Limb (tissue), 2 donors: ENCODE data around the gene CASP10.
A peak's percentile ranks its signal among the peaks of the same experiment; 100 is the strongest.
"Not testable (repeated sequence)": the region's sequence is repeated elsewhere in the genome, so short reads cannot be mapped to it uniquely, and the experiment has no call there.

ENCODE experiments used
- DNase-seq, 2 donors: peaks; one replicate each; pipeline ENCODE4 v3.0.0-alpha.2; 2016; ENCODE audit errors: extremely low spot score in 2 of 2

Gene CASP10

DNA sequence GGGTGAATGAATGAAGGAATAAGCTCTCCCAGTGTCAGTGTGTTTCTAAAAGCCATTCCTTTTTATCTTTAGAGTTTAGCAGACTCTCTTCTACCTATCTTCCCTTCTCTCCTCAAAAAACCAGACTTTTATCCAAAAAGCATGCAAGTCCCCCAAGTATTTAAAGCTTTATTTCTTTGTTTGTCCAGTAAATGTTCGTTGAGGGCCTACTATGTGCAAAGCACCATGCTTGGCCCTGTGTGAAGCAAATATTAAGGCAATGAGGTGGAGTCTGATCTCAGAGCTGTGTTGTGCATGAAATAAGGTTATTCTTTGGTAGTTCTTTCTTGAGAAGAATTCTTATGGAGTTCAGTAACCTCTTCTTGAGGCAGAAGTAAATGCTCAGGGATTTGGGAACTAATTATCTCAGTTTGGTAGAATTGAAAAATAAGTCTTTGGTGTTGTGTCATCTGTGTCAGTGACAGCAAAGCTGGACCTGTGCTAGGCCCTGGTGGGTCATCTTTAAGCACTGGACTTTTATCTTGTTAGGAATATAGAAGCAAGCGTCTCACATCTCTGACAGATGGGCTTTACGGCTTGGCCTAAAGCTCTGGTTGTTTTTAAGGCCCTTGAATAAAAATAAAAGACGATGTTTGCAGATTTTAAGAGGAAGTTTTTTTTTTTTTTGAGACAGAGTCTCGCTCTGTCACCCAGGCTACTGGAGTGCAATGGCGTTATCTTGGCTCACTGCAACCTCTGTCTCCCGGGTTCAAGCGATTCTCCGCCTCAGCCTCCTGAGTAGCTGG lies 28.1 kb upstream of the CASP10 start:
- DNase-seq = no peak

DNA sequence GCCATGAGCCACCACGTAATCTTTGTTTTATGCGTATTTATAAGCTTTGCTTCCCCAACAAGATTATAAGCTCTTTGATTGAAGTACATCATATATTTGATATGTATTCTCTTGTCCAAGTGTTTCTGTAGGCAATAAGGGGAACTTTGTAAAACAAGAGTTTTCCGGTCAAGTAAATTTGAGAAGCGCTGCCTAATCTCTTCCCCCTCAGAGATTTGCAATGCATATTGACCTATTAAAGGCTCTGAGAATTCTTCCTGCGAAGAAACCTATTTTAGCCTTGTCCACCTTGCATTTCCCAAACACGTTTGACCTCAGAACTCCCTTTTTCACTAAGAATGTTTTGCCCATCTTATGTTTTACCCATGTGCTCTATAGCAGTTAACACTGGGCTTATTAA lies 26.9 kb upstream of the CASP10 start:
- no peak for DNase-seq

DNA sequence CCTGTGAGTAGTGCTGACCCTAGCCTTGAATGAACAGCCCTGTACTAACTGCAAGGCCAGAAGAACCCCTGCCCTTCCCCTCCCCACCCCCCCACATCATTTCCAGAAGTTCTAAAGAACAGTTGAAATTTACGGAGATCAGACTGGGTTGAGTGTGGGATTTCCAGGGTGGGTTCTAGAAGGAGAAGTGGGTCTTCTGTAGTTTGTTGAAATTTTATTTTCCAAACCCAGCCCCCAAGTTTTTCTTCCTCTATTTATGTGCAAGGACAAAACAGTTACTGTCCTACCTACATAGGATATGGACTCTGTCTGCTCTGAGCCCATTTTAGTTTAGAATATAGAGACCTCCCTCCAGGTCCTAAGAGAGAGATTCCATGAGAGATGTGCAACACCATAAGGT lies 26.3 kb upstream of the CASP10 start:
- DNase-seq = no peak

DNA sequence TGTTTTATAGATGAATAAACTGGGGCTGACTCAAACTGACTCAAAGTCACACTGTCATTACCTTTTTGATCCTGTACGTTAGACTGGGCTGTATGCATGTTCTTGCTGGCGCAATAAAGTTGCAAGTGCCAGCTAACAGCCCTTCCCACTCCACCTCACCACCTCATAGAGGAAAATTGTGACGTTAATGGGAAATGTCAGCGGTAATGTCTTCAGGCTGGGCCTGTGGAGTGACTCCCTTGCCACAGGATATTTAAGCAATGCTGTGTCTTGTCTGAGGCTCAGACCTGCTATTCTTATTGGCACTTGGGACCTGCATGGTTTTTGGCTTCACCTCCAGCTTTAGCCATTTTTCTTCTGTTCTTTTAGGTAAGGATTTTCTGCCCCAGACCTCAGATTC lies 25.2 kb upstream of the CASP10 start:
- DNase-seq = no peak

DNA sequence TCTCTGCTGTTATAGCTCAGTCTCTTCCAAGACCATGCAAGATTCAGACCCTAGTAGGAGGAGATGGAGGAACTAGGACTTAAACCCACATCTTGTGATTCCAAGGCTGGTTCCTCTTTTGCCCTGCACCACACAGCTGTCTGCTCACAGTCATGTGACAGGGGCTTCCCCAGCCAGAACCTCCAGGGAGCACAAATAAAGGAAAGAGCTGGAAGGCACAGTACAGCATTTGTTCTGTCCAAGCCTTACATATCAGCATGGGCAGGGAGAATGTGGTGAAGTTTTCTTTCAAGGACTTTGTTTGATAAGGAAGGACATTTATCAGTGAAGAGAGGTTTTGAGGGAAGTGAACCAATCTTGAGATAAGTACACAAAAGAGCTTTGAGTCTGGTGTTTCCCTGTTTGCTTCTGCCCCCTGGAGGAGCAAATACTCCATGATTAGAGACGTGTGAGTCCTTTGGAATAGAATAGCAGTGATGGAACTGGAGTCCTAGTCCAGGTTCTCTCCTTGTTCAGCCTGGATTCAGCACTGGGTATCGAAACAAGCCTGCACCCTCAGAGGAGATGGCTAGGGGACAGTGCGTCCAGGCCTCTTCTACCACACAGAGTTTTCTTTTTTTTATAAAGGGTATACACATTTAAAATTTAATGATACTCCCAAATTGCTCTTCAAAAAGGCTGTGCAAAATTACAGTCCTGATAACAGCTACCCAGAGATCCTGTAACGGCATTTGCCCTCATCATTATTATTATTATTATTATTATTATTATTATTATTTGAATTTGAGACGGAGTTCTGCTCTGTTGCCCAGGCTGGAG lies 24.6 kb upstream of the CASP10 start:
- peak; percentile 51 to 57 for DNase-seq

DNA sequence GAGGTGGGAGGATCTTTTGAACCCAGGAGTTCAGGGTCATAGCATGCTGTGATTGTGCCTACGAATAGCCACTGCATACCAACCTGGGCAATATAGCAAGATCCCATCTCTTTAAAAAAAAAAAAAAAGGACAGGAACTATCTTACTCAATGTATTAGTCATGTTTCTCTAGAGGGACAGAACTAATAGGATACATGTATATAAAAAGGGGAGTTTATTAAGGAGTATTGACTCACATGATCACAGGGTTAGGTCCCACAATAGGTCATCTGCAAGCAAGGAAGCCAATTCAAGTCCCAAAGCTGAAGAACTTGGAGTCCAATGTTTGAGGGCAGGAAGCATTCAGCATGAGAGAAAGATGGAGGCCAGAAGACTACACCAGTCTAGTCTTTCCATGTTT lies 18.8 kb upstream of the CASP10 start:
- DNase-seq = no peak

DNA sequence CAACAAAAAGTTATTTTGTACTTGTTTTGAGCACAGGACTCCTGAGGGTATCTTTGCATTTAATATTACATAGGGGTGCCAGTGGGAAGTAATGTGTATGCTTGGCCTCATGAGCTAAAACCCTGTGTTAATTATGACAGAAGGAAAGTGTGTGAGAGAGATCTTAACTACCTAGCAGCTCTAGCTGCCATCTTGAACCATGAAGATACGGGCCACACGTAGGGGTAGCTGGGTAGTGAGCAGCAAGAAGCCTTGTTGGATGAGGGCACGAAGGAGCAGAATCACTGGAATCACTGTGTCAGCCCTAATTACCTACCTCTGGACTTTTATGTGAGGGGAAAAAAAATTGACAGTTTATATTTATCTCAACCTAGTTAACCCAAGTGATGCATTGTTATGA lies 15.4 kb upstream of the CASP10 start:
- no peak for DNase-seq

DNA sequence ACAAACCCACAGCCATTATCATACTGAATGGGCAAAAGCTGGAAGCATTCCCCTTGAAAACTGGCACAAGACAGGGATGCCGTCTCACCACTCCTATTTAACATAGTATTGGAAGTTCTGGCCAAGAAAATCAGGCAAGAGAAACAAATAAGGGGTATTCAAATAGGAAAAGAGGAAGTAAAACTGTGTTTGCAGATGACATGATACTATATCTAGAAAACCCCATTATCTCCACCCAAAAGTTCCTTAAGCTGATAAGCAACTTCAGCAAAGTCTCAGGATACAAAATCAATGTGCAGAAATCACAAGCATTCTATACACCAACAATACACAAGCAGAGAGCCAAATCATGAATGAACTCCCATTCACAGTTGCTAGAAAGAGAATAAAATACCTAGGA lies 14.4 kb upstream of the CASP10 start:
- DNase-seq = not testable (repeated sequence)

DNA sequence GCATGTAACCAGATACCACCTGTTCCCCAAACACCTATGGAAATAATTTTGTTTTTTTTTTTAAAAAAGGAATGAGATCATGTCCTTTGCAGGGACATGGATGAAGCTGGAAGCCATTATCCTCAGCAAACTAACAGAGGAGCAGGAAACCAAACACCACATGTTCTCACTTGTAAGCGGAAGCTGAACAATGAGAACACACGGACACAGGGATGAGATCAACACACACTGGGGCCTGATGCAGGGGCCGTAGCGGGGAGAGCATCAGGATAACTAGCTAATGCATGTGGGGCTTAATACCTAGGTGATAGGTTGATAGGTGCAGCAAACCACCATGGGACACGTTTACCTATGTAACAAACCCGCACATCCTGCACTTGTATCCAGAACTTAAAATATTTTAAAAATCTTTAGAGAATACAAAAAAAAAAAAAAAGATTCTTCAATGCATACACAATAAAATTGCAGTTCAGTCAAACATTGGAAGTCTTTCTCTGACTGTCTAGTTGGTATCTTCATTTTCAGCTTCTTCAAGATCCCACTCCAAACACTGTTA lies 11.6 kb upstream of the CASP10 start:
- DNase-seq = no peak

DNA sequence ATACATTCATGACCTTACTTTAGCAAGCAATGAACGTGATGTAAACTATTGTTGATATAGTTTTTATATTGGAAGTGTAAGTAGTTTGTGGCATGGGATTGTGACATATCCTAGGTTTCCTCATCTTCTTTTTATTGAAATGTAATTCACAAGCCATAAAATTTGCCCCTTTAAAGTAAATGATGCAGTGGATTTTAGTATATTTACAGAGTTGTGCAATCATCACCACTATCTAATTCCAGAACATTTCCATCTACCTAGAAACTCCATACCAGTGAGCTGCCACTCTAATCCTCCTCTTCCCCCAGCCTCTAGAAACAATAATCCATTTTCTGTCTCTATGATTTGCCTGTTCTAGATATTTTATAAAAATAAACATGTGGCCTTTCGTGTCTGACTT lies 10.7 kb upstream of the CASP10 start:
- DNase-seq = no peak

DNA sequence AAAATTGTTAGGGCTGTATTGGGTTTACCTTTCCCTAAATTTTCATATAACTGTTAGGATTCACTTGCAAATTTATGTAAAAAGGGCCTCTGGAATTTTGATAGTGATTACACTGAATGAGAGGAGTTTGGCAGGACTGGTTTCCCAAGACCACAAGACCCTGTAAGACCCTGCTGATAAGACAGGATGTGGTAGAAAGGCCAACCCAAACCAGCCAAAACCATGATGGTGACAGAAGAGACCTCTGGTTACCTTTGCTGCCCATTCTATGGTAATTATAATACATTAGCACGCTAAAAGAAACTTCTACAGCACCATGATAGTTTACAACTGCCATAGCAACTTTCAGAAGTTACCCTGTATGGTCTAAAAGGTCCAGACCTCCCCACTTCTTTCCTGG lies 8.3 kb upstream of the CASP10 start:
- no peak for DNase-seq

DNA sequence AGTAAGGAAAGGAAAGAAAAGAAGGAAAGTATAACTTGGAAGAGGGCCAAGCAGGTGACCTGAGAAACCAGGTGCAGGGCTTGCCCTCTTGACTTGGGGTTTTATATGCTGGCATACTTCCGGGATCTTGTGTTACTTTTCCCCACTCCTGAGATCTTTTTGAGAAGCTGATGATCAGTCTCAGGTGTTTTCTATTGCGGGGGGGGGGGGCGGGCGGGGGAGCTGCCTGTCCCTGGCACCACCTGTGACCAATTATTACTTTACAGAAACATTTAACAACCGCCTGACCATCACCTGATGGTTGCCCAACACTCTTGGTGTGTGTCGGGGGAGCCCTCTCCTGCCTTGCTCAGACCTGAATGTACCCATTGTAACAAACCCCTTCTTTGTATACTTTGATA lies 6.9 kb upstream of the CASP10 start:
- no peak for DNase-seq

DNA sequence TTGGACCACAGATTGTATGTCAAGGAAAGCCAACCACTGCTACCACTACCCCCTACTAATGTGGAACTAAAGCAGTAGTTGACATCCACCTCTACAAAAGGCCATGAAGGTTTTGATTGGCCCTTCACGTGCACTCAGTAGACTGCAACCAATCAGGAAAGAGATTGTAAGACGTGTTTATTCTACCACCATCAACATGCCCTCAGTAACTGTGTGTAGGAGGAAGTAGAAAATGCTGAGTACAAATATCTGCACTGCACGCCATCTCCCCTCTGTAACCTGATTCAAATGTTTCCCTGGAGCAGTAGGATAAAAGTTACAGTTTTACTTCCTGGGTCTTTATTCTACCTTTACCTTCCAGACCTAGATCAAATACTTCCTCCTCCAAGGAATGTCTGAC lies 2.9 kb upstream of the CASP10 start:
- no peak for DNase-seq

DNA sequence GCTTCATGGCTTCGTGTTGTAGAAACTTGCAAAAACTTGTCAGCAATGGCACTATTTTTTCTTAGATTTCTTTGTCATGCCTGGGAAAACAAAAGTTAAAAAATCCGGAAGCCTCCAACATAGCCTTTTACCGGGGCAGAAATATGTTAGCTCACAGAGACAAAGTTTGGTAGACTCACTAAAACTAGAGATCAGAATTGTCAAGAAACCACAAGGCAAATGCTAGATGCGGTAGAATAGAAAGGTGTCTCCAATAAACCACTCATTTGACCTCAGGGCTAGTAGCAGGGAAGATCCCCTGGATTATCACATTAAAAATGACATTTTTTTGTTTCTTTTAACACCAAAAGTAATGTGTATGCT lies 405 bp downstream of the CASP10 start:
- no peak for DNase-seq

DNA sequence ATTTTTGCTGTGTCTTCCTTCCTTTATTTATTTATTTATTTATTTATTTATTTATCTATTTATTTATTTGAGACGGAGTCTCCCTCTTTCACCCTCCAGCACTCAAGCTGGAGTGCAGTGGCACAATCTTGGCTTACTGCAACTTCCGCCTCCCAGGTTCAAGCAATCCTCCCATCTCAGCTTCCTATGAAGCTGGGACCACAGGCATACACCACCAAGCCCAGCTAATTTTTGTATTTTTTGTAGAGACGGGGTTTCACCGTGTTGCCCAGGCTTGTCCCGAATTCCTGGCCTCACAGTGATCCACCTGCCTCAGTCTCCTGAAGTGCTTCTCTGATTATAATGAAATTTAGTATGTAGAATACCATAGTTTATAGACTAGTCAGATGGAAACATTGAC lies 894 bp downstream of the CASP10 start:
- not testable (repeated sequence) for DNase-seq

DNA sequence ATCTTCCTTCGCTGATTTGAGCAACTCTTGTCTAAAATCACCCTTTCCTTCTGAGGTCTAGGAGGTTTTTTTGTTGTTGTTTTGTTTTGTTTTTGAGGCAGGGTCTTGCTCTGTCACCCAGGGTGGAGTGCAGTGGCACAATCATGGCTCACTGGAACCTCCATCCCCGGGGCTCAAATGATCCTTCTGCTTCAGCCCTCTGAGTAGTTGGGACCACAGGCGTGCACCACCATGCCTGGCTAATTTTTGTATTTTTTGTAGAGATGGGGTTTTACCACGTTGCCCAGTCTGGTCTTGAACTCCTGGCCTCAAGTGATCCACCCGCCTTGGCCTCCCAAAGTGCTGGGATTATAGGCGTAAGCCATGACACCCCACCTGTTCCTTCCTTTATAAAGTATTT lies 1.3 kb downstream of the CASP10 start:
- DNase-seq = not testable (repeated sequence)

DNA sequence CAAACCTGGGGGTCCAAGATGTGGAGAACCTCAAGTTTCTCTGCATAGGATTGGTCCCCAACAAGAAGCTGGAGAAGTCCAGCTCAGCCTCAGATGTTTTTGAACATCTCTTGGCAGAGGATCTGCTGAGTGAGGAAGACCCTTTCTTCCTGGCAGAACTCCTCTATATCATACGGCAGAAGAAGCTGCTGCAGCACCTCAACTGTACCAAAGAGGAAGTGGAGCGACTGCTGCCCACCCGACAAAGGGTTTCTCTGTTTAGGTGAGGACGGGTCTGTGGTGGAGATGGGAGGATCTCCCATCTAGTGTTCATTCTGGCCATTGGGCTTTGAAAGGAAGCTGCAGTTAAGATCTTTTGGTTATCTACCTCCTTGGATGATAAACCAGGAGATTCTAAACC lies 2.9 kb downstream of the CASP10 start:
- DNase-seq = no peak

DNA sequence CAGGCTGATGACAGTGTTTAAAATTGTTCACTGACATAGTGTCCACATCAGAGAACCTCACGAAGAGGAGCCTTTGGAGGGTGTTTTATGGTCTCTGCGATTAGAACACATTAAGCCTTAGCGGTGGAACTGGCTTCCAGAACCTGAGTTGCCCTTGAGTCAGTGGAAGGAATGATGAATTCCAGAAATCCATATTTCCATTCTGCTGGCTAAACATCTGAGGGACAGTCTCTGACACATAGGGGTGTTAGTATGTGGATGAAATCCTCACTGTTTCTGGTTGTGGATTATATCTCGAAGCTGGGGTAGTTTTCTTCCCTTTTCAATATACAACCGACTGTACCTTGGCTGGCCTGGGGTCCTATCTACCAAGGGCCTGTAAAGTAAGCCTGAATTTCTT lies 4.0 kb downstream of the CASP10 start:
- DNase-seq = no peak

DNA sequence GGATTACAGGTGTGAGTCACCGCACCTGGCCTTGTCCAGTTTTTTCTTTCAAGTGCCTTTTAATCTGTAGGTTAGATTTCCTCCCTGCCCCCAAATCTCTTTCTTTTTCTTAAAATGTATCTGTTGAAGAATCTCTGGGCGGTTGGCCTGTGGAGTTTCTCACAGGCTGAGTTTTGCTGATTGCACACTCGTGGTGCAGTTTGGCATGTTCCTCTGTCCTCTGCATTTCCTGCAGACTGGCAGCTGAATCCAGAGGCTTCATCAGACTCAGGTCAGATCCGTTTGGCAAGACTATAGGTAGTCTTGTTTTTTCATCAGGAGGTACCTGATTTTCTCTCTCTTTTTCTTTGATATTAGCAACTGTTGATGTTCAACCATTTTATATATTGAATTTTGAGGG lies 5.5 kb downstream of the CASP10 start:
- DNase-seq = no peak

DNA sequence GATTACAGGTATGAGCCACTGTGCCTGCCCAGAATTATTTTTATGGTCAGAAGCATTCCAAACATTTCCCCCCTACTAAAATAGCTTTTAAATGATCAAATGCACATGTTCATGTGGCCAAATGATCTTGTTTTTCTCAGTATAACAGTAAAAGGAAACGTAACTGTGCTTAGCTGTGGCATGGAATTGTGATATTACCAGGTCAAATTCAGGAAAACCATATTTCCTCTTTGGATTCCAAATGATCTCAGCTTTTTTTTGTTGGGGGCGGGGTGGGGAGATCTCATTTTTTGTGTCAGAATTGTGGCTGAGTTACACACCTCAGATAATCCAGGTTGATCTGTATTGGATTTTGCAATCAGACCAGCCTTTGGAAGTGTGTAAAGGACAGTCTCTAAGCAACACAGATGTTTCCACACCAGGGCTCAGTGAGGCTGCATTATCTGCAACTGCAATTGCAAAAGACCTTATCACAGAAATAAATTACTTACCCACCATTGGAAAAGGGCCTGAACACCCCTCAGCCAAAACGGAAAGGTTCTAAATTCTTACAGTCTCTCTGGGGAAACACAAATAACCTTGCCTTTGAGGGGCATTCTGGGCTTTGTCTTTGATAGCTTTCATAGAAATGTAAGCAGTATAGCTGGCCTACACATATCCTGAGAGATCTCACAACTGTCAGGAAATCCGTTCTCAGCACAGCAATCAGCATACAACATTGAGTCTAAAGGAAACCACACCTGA lies 8.4 kb downstream of the CASP10 start:
- no peak for DNase-seq

DNA sequence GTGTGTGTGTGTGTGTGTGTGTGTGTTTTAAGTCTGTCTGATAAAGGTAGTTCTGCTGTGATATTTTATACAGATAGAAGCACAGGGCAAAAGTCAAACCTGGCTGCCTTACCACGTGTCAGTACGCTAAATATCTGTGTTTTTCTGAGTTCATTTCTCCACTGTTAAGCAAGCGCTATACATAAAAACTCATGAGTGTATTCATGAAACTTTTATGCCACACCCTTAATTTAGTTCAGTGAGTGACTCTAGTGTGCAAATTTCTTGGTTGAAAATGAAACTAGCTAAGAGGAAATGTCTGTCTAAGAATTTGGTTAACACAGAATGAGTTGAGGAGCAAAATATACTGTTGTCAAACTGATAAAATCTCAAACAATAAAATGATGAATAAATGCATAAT lies 11.2 kb downstream of the CASP10 start:
- no peak for DNase-seq

DNA sequence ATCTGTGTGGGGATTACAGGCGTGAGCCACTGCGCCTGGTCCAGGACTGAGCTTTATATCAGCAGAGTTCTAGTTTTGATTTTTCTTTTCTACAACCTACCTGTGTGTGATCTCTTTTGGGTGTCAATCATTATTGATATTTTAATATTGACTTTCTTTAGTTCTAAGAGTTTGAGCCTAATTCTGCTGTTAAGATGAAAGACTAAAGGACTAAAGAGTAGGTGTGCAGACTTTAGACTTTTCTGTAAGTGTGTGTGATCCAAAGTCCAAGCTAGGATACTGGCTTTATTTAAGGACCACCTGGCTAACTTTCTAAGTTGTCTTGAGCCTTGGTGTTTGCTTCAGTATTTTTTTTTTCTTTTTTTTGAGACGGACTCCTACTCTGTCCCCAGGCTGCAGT lies 12.4 kb downstream of the CASP10 start:
- DNase-seq = no peak
